Left renal pelvis (tissue), 4 donors: Measurements from ENCODE around the gene ZNHIT6. TPM values are rescaled to one million over a fixed set of nuclear protein-coding genes. Genes with fewer than 3 reads are reported as not detected.

Source experiments
- DNase-seq, 4 donors: peaks; one replicate each; pipeline ENCODE4 v3.0.0-alpha.2; 2013; ENCODE audit warnings: low read depth in 4 of 4, low spot score in 3 of 4
- polyA plus RNA-seq, 4 donors: library from polyadenylated mRNA; unstranded; fragments of 120-200 nt; gene quantifications; one replicate each; pipeline ENCODE4 v1.2.1, GENCODE V29; 2013; ENCODE audit not compliant: insufficient read length in 4 of 4

ZNHIT6 gene
- polyA plus RNA-seq, 4 donors = 26.2 to 35.8 (median 30.4) TPM

- DNase-seq = no peak
These were observed 108.6 kb downstream of the ZNHIT6 start for GRCh38 chr1:85599681-85600080.

Other genes with a start within 250 kb of the ZNHIT6 start
- 100 to 1,000 TPM in 3 of 4 donors, 10 to 100 TPM in 1; 29.0 to 153 (median 127) TPM for gene DDAH1, start 243.3 kb downstream of the ZNHIT6 start, polyA plus RNA-seq
- 100 to 1,000 TPM in 2 of 4 donors, 10 to 100 TPM in 2; 72.4 to 334 (median 95.8) TPM for gene CCN1, start 127.7 kb downstream of the ZNHIT6 start, polyA plus RNA-seq